ENCODE measurements around the gene SCFD2.

- no peak for TF ChIP-seq CTCF (IDR thresholded peaks at IDR 0.05; ENCODE audit: low read length)
- TF ChIP-seq EZH2 (IDR thresholded peaks at IDR 0.05; ENCODE audit: borderline replicate concordance, low read length) = no peak
These were observed 524.0 kb downstream of the SCFD2 start for GRCh38 chr4:52841682-52842456.
